OCI-LY3 (cell line): ENCODE results near the gene TRIM50.
"Not testable (repeated sequence)": the region's sequence is repeated elsewhere in the genome, so short reads cannot be mapped to it uniquely, and the experiment has no call there.

Experiments used
- EZH2phosphoT487 ChIP-seq: fragments of 200-600 bp; shearing (Covaris generic); IDR thresholded peaks from 2 replicates; pipeline ENCODE4 v1.6.1; 2018; ENCODE audit warnings: antibody characterized with exemption, mixed run types, low read depth
- TF ChIP-seq, protein P1 (sequence below): fragments of 200-600, 300-600 bp; sonication (generic); IDR thresholded peaks from 2 replicates; pipeline ENCODE4 v1.5.1; 2014; ENCODE audit warnings: antibody characterized with exemption, low read length, low read depth

DNA sequence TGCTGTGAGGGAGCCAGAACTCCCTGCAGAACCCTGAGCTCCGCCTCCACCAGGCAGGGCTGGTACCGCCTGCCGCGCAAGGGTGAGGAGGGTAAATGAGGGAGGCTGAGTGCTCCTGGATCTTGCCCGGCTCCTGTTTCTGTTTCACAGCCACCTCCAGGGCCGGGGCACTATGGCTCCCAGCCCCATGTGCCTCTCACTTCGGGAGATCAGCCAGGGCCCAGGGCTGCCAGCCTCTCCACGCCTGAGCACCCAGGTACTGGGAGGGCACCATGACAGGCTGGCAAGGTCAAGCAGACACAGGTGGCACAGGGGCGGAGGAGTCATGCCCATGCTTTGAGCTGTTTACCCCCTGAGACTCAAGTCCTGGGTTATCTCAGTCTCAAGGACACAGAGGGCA lies 8.3 kb downstream of the TRIM50 start:
- TF ChIP-seq, protein P1, sequence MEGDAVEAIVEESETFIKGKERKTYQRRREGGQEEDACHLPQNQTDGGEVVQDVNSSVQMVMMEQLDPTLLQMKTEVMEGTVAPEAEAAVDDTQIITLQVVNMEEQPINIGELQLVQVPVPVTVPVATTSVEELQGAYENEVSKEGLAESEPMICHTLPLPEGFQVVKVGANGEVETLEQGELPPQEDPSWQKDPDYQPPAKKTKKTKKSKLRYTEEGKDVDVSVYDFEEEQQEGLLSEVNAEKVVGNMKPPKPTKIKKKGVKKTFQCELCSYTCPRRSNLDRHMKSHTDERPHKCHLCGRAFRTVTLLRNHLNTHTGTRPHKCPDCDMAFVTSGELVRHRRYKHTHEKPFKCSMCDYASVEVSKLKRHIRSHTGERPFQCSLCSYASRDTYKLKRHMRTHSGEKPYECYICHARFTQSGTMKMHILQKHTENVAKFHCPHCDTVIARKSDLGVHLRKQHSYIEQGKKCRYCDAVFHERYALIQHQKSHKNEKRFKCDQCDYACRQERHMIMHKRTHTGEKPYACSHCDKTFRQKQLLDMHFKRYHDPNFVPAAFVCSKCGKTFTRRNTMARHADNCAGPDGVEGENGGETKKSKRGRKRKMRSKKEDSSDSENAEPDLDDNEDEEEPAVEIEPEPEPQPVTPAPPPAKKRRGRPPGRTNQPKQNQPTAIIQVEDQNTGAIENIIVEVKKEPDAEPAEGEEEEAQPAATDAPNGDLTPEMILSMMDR: not testable (repeated sequence)
- not testable (repeated sequence) for TF ChIP-seq EZH2phosphoT487
